ENCODE results near the gene SSBP3. TPM values are rescaled to one million over a fixed set of nuclear protein-coding genes. Genes with fewer than 3 reads are reported as not detected.

SSBP3 gene
- total RNA-seq, 1 experiment from 2014 or later: 42.1 TPM

DNA sequence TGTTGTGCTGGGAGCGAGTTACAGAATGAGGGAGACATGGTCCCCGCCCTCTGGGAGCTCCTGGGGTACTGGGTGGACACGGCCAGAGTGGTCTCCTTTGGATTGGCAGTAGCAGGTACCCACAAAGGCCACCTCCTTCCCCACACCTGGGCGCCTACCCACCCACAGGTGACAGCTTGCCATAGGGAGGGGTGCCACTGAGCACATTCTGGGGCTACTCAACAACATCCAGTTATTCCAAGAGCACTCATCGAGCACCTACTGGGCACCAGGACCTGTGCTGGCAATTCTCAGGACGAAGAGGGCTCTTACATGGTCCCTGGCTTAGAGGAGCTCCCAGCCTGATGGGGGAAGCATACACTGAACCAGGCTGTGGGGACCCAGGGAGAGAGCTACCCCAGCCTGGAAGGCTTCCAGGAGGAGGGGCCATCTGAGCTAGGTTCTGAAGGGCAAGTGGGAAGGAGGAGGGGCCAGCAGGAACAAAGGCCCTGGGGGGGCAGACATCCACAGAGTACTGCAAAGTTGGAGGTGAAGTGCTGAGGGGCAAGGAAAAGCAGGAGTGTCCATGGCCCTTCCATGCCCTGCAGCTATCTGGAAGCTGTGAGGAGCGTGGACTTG, 184.2 kb downstream of the SSBP3 start:
- no peak for DNase-seq
- TF ChIP-seq CTCF (IDR thresholded peaks at IDR 0.05; ENCODE audit: insufficient read depth in 1 of 2, low read depth in 1 of 2, low read length in 1 of 2, severe bottlenecking in 1 of 2, unreplicated experiment in 1 of 2): no peak
- Mint-ChIP-seq H3K4me3 (ENCODE audit: unreplicated experiment) (no peak overlapping the region), H3K27me3 (ENCODE audit: insufficient read depth, unreplicated experiment) (no peaks in the 10 kb centered on the region), H3K9me3 (ENCODE audit: unreplicated experiment) (no peaks in the 10 kb centered on the region), H3K4me1 (ENCODE audit: low read depth, unreplicated experiment) (no peaks in the 10 kb centered on the region), H3K36me3 (ENCODE audit: insufficient read depth, unreplicated experiment) (peaks cover 44% of the 10 kb centered on the region), H3K27ac (ENCODE audit: unreplicated experiment) (no peak overlapping the region)
- ChIA-PET CTCF (no interaction called here), POLR2A (no interaction called here)
- no TSS peak for BruUV-seq (replicated peaks)
- Histone ChIP-seq H3K4me3 (ENCODE audit: low read depth, low read length) (no peak overlapping the region), H3K9me3 (no peaks in the 10 kb centered on the region), H3K27me3 (replicated peaks; ENCODE audit: control insufficient read depth, insufficient read depth, low read length) (no peaks in the 10 kb centered on the region), H3K4me1 (no peaks in the 10 kb centered on the region), H3K36me3 (ENCODE audit: control insufficient read depth, insufficient read depth, low read length) (no peaks in the 10 kb centered on the region; the same call in 1 of the 2 replicates)
- intact Hi-C loops (cut with micrococcal nuclease; ENCODE audit: unreplicated experiment): no loop called here

DNA sequence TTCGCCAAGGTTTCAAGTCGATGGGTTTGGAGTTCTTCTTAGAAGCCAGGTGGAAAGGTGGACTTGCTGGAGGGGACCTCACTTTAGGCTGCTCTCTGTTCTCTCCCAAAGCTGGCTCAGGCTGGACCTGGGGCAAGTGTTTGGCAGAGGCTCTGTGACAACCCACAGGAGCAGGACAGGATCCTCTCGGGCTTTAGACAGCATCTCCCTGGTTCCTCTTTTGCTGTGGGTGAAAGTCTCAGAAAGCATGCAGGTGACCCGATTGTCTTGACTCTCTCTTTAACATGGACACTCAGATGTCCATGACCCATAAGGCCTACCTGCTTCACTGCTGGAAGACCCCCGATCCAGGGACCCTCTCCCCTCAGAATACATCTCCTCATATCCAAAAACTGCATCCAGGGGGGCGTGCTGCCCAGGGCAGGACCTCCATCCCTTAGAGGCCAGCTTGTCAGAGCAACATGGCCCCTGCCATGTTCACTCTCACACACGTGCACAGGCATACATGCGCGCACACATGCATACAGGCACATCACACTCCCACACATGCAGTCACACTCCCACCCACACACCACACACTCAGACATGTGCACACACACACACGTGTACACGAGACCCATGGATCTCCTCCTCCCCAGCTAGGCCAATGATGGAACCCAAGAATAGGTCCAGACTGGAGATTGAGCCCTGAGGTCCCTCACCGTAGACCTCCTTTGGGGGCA, 184.9 kb downstream of the SSBP3 start:
- Mint-ChIP-seq H3K9me3 (ENCODE audit: unreplicated experiment) (no peaks in the 10 kb centered on the region), H3K36me3 (ENCODE audit: insufficient read depth, unreplicated experiment) (peaks cover 51% of the 10 kb centered on the region), H3K4me1 (ENCODE audit: low read depth, unreplicated experiment) (no peaks in the 10 kb centered on the region), H3K27me3 (ENCODE audit: insufficient read depth, unreplicated experiment) (no peaks in the 10 kb centered on the region), H3K4me3 (ENCODE audit: unreplicated experiment) (no peak overlapping the region), H3K27ac (ENCODE audit: unreplicated experiment) (no peak overlapping the region)
- no TSS peak for BruUV-seq (replicated peaks)
- H3K27me3 ChIP-seq (replicated peaks; ENCODE audit: control insufficient read depth, insufficient read depth, low read length): no peaks in the 10 kb centered on the region
- H3K36me3 ChIP-seq (ENCODE audit: control insufficient read depth, insufficient read depth, low read length): no peaks in the 10 kb centered on the region; the same call in 1 of the 2 replicates
- H3K4me1 ChIP-seq: no peaks in the 10 kb centered on the region
- intact Hi-C loops (cut with micrococcal nuclease; ENCODE audit: unreplicated experiment): no loop called here
- DNase-seq: no peak
- no peak for TF ChIP-seq CTCF (IDR thresholded peaks at IDR 0.05; ENCODE audit: insufficient read depth in 1 of 2, low read depth in 1 of 2, low read length in 1 of 2, severe bottlenecking in 1 of 2, unreplicated experiment in 1 of 2)
- ChIA-PET POLR2A (no interaction called here), CTCF (no interaction called here)
- no peaks in the 10 kb centered on the region for H3K9me3 ChIP-seq
- H3K4me3 ChIP-seq (ENCODE audit: low read depth, low read length): no peak overlapping the region

DNA sequence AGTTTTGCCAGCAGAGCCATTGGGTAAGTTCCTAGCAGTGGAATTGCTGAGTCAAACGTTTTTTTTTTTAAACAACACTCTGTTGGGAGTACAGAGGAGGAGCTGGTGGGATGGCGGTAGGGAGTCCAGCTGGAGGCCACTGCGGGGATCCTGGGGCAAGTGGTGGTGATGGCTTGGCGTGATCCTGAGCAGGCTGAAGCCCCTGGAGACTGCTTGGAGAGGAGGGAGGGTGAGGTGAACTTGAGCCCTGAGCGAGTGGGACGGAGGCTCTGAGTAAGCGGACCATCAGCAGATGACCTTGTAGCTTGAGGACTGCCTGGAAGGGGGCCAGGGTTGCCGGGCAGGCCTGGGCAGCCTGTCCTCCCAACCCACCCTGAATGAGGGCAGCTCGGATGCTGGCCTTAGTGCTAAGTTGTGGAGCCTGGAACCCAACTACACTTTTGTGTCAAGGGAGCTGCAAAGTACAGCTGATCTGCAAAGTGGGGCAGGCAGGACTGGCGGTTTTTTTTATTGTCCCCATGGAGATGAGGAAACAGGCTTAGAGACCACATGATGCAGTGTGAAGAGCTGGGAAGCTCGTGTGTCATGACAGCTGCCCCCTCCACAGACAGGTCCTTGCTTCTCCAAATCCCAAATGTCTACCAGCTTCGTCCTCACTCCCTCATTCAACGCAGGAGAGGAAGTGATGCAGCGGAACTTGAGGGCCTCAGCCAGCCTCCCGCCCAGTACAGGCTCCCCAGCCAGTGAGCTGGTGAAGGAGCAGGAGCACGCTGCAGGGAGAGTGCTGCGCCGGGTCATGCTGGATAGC, 186.0 kb downstream of the SSBP3 start:
- H3K36me3 ChIP-seq (ENCODE audit: control insufficient read depth, insufficient read depth, low read length): no peaks in the 10 kb centered on the region; the same call in 1 of the 2 replicates
- Mint-ChIP-seq H3K27ac (ENCODE audit: unreplicated experiment) (no peak overlapping the region), H3K4me3 (ENCODE audit: unreplicated experiment) (no peak overlapping the region), H3K36me3 (ENCODE audit: insufficient read depth, unreplicated experiment) (peaks cover 59% of the 10 kb centered on the region), H3K9me3 (ENCODE audit: unreplicated experiment) (no peaks in the 10 kb centered on the region), H3K27me3 (ENCODE audit: insufficient read depth, unreplicated experiment) (no peaks in the 10 kb centered on the region), H3K4me1 (ENCODE audit: low read depth, unreplicated experiment) (no peaks in the 10 kb centered on the region)
- no peak overlapping the region for H3K4me3 ChIP-seq (ENCODE audit: low read depth, low read length)
- intact Hi-C loops (cut with micrococcal nuclease; ENCODE audit: unreplicated experiment): no loop called here
- no peaks in the 10 kb centered on the region for H3K9me3 ChIP-seq
- DNase-seq: no peak
- CTCF ChIA-PET: interaction anchor here (0.7 kb wide), 1 partner anchor 18 kb away, joined by 3 read pairs; no protein-coding TSS in a partner anchor
- H3K27me3 ChIP-seq (replicated peaks; ENCODE audit: control insufficient read depth, insufficient read depth, low read length): no peaks in the 10 kb centered on the region
- H3K4me1 ChIP-seq: no peaks in the 10 kb centered on the region
- TF ChIP-seq CTCF (IDR thresholded peaks at IDR 0.05; ENCODE audit: insufficient read depth in 1 of 2, low read depth in 1 of 2, low read length in 1 of 2, severe bottlenecking in 1 of 2, unreplicated experiment in 1 of 2): no peak
- POLR2A ChIA-PET: interaction anchor here (0.6 kb wide), 1 partner anchor 269 kb away, joined by 6 read pairs; no protein-coding TSS in a partner anchor
- BruUV-seq (replicated peaks): no TSS peak
